Dedifferentiated amniotic fluid mesenchymal stem cell (primary cell): ENCODE measurements around the gene BRINP3.
"Not testable (repeated sequence)": the region's sequence is repeated elsewhere in the genome, so short reads cannot be mapped to it uniquely, and the experiment has no call there.

Experiments
- DNase-seq: peaks from one replicate; pipeline ENCODE4 v3.0.0-alpha.2; 2016; ENCODE audit errors: extremely low spot score

BRINP3 gene

GRCh38 chr1:190183588-190183987, 294.1 kb downstream of the BRINP3 start:
- DNase-seq: no peak

DNA sequence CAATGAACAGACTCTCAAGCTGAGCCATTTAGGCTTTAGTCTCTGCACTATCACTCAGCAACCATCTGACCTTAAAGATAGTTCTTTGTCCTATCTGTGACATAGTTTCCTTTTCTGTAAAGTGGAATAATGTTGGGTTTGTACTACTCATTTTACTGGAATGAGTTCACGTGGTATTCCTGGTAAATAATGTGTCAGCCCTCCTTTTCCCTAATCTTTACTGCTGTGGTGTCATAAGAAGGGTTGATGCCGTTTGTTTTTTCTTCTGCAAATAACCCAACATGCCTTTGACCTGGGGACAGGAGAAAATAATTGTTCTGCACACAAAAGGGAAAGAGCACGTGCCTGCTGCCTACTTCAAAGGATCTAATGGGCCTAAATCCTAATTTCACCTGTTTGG, 297.8 kb downstream of the BRINP3 start:
- peak; percentile 22 for DNase-seq

- no peak for DNase-seq
Observed at GRCh38 chr1:190178827-190179226, 298.8 kb downstream of the BRINP3 start.

DNA sequence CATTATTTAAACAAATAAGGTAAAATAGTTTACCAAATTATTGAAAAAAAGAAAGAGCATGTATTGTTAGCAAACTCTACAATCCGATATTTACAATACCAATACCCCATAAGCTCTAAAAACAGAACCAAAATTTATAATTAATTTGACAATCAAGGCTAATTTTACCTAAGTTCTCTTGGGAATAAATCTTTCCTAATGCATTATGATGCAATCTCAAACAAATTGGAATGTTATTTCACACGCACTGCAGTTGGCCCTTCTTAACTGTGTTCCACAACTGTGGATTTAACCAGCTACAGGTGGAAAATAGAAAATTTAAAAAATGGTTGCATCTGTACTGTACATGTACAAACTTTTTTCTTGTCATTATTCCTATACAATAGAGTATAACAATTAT, 300.1 kb downstream of the BRINP3 start:
- DNase-seq: no peak

DNA sequence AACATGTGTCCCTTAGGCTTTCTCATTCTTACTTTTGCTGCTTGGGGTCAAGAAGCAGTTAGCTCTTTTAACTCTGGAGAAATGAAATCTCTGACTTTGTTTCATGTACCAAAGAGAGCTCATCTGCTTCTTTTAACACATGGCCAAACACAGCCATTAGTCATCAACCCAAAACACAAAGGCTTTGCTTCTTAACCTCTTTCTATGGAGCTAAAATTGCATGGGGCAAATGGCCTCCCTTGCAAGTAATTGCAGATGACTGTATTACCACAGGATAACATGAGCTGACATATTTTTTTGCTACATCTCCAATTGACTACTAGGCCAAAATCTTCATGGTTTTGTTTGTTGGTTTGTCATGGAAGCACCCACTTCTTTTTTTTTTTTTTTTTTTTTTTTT, 300.9 kb downstream of the BRINP3 start:
- no peak for DNase-seq

GRCh38 chr1:190175320-190175719, 302.3 kb downstream of the BRINP3 start:
- peak; percentile 68 for DNase-seq

- DNase-seq: peak; percentile 65
Observed at GRCh38 chr1:190172651-190173430, 304.8 kb downstream of the BRINP3 start.

DNA sequence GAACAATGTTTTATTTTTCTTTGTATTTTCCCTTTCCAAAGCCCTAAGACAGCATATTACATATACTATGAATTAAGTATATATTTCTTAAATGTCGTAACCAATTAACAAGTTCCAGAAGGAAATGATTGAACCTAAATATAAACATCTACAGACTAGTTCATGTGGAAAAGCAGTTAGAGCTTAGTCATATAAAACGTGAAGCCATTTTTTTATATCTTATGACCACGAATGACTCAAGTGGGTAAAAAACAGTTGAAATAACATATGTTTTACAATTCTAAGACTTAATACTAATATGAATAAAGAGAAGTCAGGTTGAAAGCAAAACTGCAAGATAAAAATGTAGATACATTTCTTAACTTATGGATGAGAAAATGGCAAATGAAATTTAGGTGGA, 307.3 kb downstream of the BRINP3 start:
- peak; percentile 37 for DNase-seq

DNA sequence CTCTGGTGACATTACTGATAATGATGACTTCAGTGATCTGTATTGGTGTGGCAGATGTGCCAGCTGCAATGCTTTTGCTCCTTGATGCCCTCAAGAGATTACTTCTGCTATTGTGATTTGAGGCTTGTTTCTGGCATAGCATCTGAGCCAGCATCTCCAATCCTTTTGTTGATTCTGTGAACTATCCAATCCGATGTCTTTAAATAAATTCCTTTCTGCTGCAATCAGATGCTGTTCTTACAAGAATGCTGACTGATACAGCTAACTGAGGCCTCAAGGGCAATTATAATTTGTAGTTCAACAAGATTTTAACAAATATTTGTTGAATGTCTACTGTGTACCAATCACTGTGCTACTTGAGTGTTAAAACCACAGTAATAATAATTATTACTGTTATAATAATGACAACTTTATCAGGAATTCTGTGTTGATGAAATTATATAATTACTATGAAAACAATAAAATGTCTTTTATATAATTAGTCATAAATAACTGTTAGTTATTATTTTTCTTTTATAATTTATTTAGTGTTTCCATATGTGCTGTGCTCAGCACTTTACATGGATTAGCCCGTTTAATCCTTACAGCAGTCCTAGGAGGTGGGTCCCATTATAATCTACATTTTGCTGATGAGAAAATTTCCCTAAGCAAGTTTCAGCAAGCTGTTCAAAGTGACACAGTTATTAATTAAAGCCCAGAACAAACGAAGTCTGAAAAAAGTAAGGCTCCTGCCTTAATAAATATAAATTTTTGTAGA, 308.2 kb downstream of the BRINP3 start:
- DNase-seq: peak; percentile 63

DNA sequence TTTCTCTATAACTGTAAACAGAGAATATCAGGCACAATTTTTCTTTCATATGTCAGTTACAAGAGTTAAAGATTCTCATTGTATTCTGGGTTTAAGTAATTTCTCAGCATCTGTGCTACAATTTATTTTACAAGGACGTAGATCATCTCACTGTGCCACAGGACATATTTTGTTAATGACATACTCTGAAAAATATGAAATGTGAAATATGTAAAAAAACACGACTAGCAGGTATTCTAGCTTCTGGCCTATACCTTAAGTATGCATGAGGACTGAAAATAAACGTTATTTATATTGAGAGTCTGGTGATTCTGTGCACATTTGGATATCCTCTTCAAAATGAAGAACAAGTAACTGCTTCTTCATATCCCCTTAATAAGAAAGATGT, 308.8 kb downstream of the BRINP3 start:
- DNase-seq: no peak

DNA sequence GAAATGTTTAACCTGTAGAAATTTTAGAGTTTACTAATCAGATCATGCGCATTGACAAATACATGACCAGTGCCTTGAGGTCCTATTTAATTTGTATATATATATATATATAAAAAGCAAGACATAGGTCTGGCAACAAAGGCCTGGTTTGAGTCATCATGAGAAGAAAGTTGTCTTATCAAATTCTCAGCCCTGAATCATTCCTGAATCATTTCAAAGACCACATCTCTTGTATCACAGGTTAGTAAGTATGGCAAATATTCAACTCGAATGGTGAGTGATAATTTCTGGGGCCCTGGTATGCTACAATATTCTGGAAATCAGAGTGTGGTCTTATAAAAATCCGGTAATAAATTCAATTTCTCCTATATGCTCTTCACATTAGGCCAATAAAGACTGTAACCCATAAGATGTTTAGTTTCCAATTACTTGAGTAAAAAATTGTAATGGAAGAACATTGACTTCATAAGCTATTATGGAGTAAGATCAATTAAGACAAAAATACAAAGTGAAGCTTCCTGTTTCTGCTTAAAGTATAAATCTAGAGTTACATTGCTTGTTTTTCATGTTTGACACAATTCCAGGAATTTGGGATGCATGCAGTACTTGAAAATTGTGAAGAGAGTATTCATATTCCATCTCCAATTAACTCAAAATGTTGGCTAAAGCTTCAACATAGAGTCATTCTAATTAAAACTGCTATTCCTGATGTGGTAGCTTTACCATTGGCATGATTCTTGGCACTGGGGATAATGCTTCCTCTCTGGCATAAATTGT, 309.4 kb downstream of the BRINP3 start:
- peak; percentile 15 for DNase-seq

DNA sequence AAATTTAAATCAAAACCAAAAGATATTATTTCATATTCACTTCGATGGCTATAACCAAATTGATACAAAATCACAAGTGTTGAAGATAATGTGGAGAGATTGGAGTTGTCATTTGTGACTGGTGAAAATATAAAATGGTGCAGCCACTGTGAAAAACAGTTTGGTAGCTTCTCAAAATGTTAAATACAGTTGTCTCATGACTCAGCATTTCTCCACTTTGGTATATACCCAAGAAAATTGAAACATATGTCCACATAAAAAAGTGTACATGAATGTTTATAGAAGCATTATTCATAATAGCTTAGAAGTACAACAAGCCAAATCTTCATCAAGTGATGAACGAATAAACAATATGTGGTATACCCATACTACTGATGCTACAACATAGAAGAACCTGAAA, 318.5 kb downstream of the BRINP3 start:
- DNase-seq: no peak

- DNase-seq: no peak
Observed at GRCh38 chr1:190154744-190155143, 322.9 kb downstream of the BRINP3 start.

- DNase-seq: no peak
Observed at GRCh38 chr1:190147616-190148015, 330.0 kb downstream of the BRINP3 start.

GRCh38 chr1:190144650-190145049, 333.0 kb downstream of the BRINP3 start:
- no peak for DNase-seq

DNA sequence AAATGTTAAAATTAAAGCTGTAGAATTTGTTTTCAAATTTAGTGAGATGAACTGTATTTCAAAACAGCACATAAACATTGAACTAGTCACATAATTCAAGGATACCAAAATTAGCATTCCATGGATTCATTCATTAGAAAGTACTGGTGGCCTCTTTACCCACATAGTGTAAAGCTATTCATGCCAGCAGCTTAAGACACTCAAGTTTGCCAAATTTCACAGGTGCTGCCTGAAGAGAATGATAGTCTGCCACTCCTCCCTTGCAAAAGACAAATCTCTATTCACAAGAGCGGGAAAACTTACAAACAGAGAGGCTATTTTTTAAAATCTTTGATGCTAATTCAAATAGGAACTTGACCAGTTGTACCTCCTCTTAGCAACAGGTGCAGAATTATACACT, 337.0 kb downstream of the BRINP3 start:
- DNase-seq: no peak

GRCh38 chr1:190138702-190139101, 339.0 kb downstream of the BRINP3 start:
- DNase-seq: no peak

DNA sequence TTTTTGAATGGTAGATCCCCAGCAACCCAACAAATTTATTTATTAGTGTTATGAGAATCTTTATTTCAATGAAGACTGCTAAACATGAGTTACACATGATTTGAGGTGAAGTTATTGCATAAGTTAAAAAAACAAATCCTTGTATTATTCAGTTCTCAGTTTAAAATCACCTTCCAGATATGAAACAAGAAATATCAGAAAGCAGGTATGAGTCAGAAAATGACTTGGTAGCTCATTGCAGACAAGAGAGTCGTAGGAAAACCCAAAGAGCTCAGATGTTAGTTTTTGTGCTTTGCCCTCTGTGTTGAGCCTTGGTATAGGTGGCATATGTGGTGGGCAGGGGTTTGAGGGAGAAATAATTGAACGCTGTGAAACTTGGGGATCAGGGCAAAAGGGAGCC, 339.4 kb downstream of the BRINP3 start:
- DNase-seq: no peak

GRCh38 chr1:190129366-190129765, 348.3 kb downstream of the BRINP3 start:
- DNase-seq: no peak

GRCh38 chr1:190126728-190127127, 350.9 kb downstream of the BRINP3 start:
- DNase-seq: no peak

DNA sequence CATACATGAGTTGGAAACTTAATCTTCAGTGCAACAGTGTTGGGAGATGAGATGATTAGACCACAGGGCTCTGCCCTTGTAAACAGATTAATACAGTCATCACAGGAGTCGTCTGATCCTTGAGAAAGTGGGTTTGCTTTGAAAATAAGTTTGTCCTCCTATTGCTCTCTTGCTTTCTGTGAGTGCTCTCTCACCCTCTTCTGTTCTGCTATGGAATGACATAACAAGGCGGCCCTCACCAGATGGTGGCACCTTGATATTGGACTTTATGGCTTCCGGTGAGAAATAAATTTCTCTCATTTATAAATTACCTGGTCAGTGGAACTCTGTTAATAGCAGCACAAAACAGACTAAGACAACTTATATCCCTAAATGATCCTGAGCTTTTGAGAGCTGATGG, 353.6 kb downstream of the BRINP3 start:
- DNase-seq: no peak

- not testable (repeated sequence) for DNase-seq
Observed at GRCh38 chr1:190120564-190120963, 357.1 kb downstream of the BRINP3 start.

DNA sequence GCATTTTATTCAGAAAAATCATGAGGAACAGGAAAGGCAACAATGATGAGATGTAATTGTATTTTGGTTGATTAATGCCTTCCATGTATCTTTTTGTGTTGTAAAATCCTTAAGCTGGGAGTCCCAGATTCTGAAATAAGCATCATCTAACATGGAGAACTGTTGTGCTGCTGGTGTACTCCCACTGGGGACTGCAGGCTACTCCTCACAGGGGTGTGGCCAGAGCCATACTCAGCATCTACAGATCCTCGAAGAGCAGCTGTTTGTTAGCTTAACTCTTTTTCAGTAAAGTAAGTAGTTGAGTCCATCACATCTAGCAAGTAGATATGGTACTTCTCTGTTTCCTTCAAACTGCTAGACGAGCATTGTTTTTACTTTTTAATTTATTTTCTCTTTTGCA, 358.0 kb downstream of the BRINP3 start:
- no peak for DNase-seq
